HepG2 (cell line): ENCODE data around the gene BCO1. TPM values are rescaled to one million over a fixed set of nuclear protein-coding genes. Genes with fewer than 3 reads are reported as not detected.

ENCODE experiments used
- ATAC-seq: fragments of 200-7000 bp; cut with Tn5 transposase; 3 replicates; pipeline ENCODE4 v1.9.1; 2020; ENCODE audit warnings: mild to moderate bottlenecking, moderate library complexity
- BruUV-seq: library from RNA; stranded (reverse); fragments of 400-500 nt; replicated peaks from 2 replicates; lab custom pipeline; 2021; lab: Mats Ljungman, UMichigan
- CTCF ChIA-PET: fragments of 300-600 bp; formaldehyde crosslinking; extraction: SDS; loops from one replicate; lab custom pipeline; 2021; ENCODE audit warnings: low total read pairs, inconsistent platforms, low intra/inter-chr PET ratio; lab: Yijun Ruan, JAX
- POLR2A ChIA-PET: fragments of 350-600 bp; sonication (Branson Sonifier 250); formaldehyde crosslinking; loops from one replicate; lab custom pipeline; 2020; ENCODE audit warnings: antibody characterized with exemption, inconsistent platforms; lab: Yijun Ruan, JAX
- DNase-seq: peaks from one replicate; pipeline ENCODE4 v3.0.0-alpha.2; 2015; ENCODE audit warnings: low spot score
- FAIRE-seq: peaks from 3 replicates; lab custom pipeline; 2011; peaks lifted over from hg19 to GRCh38; lab: Jason Lieb, UNC
- H2AFZ ChIP-seq: one replicate; pipeline ENCODE4 v1.6.1; 2011; ENCODE audit warnings: low read length, inconsistent platforms
- H3K27ac ChIP-seq: fragments of 300-600 bp; 3 replicates; pipeline ENCODE4 v1.8.0; 2011; ENCODE audit warnings: mixed run types, mild to moderate bottlenecking, mixed read lengths, low read length, inconsistent platforms; ENCODE audit not compliant: insufficient read depth; ENCODE audit errors: extremely low read length
- H3K27me3 ChIP-seq, 2 experiments: fragments of 200-600 bp in 1 of 2; 2 replicates in 1 of 2; 3 replicates in 1 of 2; pipeline versions ENCODE4 v1.6.0 to v1.8.0; 2011; ENCODE audit warnings: low read length in 2 of 2, mild to moderate bottlenecking in 2 of 2, moderate library complexity in 2 of 2, inconsistent platforms in 1 of 2; ENCODE audit not compliant: insufficient read depth in 2 of 2, control insufficient read depth in 1 of 2
- H3K36me3 ChIP-seq, 2 experiments: fragments of 200-600 bp in 1 of 2; replicated peaks in 1 of 2; 2 replicates in 1 of 2; 3 replicates in 1 of 2; pipeline versions ENCODE4 v1.5.1 to v1.8.0; 2011; ENCODE audit warnings: low read length in 2 of 2, inconsistent platforms in 1 of 2; ENCODE audit not compliant: insufficient read depth in 2 of 2, control insufficient read depth in 1 of 2
- H3K4me1 ChIP-seq: 2 replicates; pipeline ENCODE4 v1.5.1; 2012; ENCODE audit warnings: low read length, inconsistent platforms; ENCODE audit not compliant: insufficient read depth
- H3K4me2 ChIP-seq: 2 replicates; pipeline ENCODE4 v1.6.0; 2011; ENCODE audit warnings: low read depth, low read length, inconsistent platforms
- H3K4me3 ChIP-seq, 3 experiments: fragments of 200-600 bp in 1 of 3; sonication (generic), shearing (Covaris generic) in 1 of 3; replicated peaks in 1 of 3; 2 replicates each; pipeline ENCODE4 v1.5.1; 2011 to 2016; ENCODE audit warnings: low read length in 3 of 3, inconsistent platforms in 2 of 3, low read depth in 2 of 3, mild to moderate bottlenecking in 2 of 3, control low read depth in 1 of 3, mixed read lengths in 1 of 3; ENCODE audit not compliant: insufficient read depth in 1 of 3
- H3K79me2 ChIP-seq: one replicate; pipeline ENCODE4 v1.6.1; 2011; ENCODE audit warnings: low read length, inconsistent platforms; ENCODE audit not compliant: insufficient read depth
- H3K9ac ChIP-seq: 2 replicates; pipeline ENCODE4 v1.6.0; 2011; ENCODE audit warnings: mild to moderate bottlenecking, low read depth, low read length, inconsistent platforms; ENCODE audit not compliant: insufficient read depth
- H3K9me3 ChIP-seq: 2 replicates; pipeline ENCODE4 v1.5.1; 2012; ENCODE audit warnings: mild to moderate bottlenecking, low read length
- H4K20me1 ChIP-seq: 2 replicates; pipeline ENCODE4 v1.6.0; 2011; ENCODE audit warnings: inconsistent platforms, mild to moderate bottlenecking, low read length, moderate library complexity; ENCODE audit not compliant: insufficient read depth
- ISX ChIP-seq: sonication (generic); formaldehyde crosslinking; conservative IDR thresholded peaks from 2 replicates; pipeline ENCODE4 v1.5.0; 2020; ENCODE audit warnings: missing genetic modification reagents
- MAFF ChIP-seq: IDR thresholded peaks from 2 replicates; pipeline ENCODE4 v1.6.1; 2011; ENCODE audit warnings: low read depth, low read length, improper control_type of control experiment
- MAFK ChIP-seq, 2 experiments: IDR thresholded peaks in 1 of 2; conservative IDR thresholded peaks in 1 of 2; 2 replicates each; pipeline ENCODE4 v1.6.1; 2011; ENCODE audit warnings: improper control_type of control experiment in 2 of 2, low read length in 2 of 2
- POLR2A ChIP-seq, 2 experiments: IDR thresholded peaks; 2 replicates each; pipeline ENCODE4 v1.6.1; 2011; ENCODE audit warnings: low read depth in 2 of 2, low read length in 2 of 2, mild to moderate bottlenecking in 1 of 2, moderate library complexity in 1 of 2; ENCODE audit not compliant: insufficient read depth in 1 of 2
- ZNF546 ChIP-seq: sonication (generic); formaldehyde crosslinking; conservative IDR thresholded peaks from 2 replicates; pipeline ENCODE4 v1.8.1; 2023; ENCODE audit warnings: mild to moderate bottlenecking, missing genetic modification reagents
- ZSCAN25 ChIP-seq: sonication (generic); formaldehyde crosslinking; IDR thresholded peaks from 2 replicates; pipeline ENCODE4 v1.8.0; 2022; ENCODE audit warnings: mild to moderate bottlenecking, missing genetic modification reagents
- WGBS: methylation state at CpG from one replicate; pipeline ENCODE4 v1.1.6; 2017; ENCODE audit warnings: low lambda C conversion rate; 5-methylcytosine and 5-hydroxymethylcytosine counted together
- in situ Hi-C: cut with HindIII; loops from 2 replicates; pipeline ENCODE4 v1.10.0; 2017; ENCODE audit warnings: low pct_unique_long_range_greater_than_20kb; ENCODE audit not compliant: extremely low pct_ligation_motif_present
- intact Hi-C: fragments of 100-400 bp; cut with micrococcal nuclease; formaldehyde crosslinking; loops from one replicate; pipeline ENCODE4 v1.10.0; 2022; ENCODE audit not compliant: unreplicated experiment
- polyA plus RNA-seq, 8 experiments: library from polyadenylated mRNA; depleted of rRNA in 3 of 8; stranded (reverse) in 7 of 8; unstranded in 1 of 8; fragments of >200 nt; fragmentation: Illumina TruSeq in 4 of 8; extraction: Trizol in 4 of 8; gene quantifications; 2 replicates each; pipeline versions ENCODE4 v1.2.1 to v1.2.3, GENCODE V29; 2011 to 2016; ENCODE audit warnings: low read depth in 4 of 8, missing spikeins in 1 of 8, mixed read lengths in 1 of 8; ENCODE audit not compliant: insufficient read depth in 1 of 8
- total RNA-seq, 5 experiments: library from RNA; depleted of rRNA; stranded (reverse); fragments of >200 nt; fragmentation: Illumina TruSeq; extraction: Trizol; gene quantifications; 2 replicates each; pipeline ENCODE4 v1.2.3, GENCODE V29; 2016; ENCODE audit warnings: low read depth in 1 of 5
- TF ChIP-seq, protein P1 (sequence below): sonication (generic); formaldehyde crosslinking; conservative IDR thresholded peaks from 2 replicates; pipeline ENCODE4 v1.8.0; 2022; ENCODE audit warnings: missing genetic modification reagents

The BCO1 gene
- total and polyA plus RNA-seq, 2 of the 13 experiments (the other 11 are each of a cell fraction or from before 2014, with no cell fraction given), result 0.11 TPM; not detected in 1

DNA sequence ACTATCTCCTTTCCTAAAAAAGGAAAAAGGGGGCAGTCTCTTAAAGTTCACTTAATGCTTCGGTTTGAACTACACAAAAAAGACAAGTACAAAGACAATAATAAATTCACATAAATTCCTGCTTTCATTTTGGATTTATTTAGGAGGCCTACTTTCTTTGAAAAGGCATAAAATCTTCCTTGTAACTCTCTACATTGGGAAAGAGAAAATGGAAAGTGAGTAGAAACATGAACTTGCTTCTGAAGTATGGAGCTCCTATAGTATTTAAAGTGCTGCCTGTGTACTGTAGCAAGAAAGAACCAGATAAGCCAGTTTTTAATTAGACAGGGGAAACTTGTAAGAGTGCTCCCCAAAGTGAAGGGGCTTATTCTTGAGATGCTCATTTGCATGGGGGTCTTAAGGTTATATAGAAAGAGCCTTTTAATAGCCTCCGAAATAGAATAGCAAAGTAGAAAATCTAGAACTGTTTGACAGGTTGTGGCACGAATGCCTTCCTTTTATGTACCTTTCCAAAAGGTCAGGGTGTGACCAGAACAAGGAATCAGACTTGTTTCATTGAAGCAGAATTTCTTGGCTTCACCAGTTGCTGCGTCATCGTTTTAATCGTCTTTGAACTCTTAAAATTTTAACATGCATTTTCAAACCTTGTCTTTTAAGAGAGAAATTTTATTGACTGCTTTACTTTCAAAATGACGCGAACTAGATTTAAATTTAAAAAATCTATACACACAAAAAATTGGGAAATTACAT is 89.1 kb downstream of the BCO1 start:
- intact Hi-C loops (no loop called here), in situ Hi-C loops (no loop called here)
- Histone ChIP-seq H3K4me2 (no peak overlapping the region), H3K36me3 (peaks cover 2 to 4% of the 10 kb centered on the region in 2 experiments; a peak in 2 of 5 replicates), H4K20me1 (0 out of 2 replicates have a peak, but pooled peaks cover 2% of the 10 kb centered on the region), H2AFZ (no peak overlapping the region), H3K9me3 (no peaks in the 10 kb centered on the region), H3K9ac (no peak overlapping the region), H3K4me1 (no peaks in the 10 kb centered on the region), H3K79me2 (peaks cover 27% of the 10 kb centered on the region), H3K4me3 (no peak overlapping the region), H3K27me3 (no peaks in the 10 kb centered on the region), H3K27ac (no peak overlapping the region)
- TF ChIP-seq, protein P1, sequence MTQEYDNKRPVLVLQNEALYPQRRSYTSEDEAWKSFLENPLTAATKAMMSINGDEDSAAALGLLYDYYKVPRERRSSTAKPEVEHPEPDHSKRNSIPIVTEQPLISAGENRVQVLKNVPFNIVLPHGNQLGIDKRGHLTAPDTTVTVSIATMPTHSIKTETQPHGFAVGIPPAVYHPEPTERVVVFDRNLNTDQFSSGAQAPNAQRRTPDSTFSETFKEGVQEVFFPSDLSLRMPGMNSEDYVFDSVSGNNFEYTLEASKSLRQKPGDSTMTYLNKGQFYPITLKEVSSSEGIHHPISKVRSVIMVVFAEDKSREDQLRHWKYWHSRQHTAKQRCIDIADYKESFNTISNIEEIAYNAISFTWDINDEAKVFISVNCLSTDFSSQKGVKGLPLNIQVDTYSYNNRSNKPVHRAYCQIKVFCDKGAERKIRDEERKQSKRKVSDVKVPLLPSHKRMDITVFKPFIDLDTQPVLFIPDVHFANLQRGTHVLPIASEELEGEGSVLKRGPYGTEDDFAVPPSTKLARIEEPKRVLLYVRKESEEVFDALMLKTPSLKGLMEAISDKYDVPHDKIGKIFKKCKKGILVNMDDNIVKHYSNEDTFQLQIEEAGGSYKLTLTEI, result no peak
- TF ChIP-seq POLR2A (IDR thresholded peaks at IDR 0.05; ENCODE audit: insufficient read depth in 1 of 2, low read depth in 2 of 2, low read length in 2 of 2) (no peak), MAFK (conservative IDR thresholded peaks at IDR 0.05 in 1 of 2, IDR thresholded peaks at IDR 0.05 in 1 of 2; ENCODE audit: low read length in 2 of 2) (peak; percentile 63 to 72), MAFF (peak; percentile 51; the same call in 1 of the 2 replicates), ISX (no peak), ZNF546 (CRISPR knock-in tag) (no peak), ZSCAN25 (CRISPR knock-in tag) (no peak)
- no peak for DNase-seq
- no peak for FAIRE-seq
- ATAC-seq, result no peak
- ChIA-PET POLR2A (no interaction called here), CTCF (no interaction called here)
- no TSS peak for BruUV-seq
- 85% methylated on average over 8 of the region's 8 CpGs for WGBS
